HL-60 (cell line): ENCODE results near the gene MED13L.

Experiments used
- CTCF ChIP-seq: IDR thresholded peaks from one replicate; pipeline ENCODE4 v1.5.1; 2011; ENCODE audit warnings: low read length, control low read depth, inconsistent platforms; ENCODE audit not compliant: insufficient read depth
- SPI1 ChIP-seq: IDR thresholded peaks from 2 replicates; pipeline ENCODE4 v1.6.1; 2012; ENCODE audit warnings: low read depth, mild to moderate bottlenecking, borderline replicate concordance

DNA sequence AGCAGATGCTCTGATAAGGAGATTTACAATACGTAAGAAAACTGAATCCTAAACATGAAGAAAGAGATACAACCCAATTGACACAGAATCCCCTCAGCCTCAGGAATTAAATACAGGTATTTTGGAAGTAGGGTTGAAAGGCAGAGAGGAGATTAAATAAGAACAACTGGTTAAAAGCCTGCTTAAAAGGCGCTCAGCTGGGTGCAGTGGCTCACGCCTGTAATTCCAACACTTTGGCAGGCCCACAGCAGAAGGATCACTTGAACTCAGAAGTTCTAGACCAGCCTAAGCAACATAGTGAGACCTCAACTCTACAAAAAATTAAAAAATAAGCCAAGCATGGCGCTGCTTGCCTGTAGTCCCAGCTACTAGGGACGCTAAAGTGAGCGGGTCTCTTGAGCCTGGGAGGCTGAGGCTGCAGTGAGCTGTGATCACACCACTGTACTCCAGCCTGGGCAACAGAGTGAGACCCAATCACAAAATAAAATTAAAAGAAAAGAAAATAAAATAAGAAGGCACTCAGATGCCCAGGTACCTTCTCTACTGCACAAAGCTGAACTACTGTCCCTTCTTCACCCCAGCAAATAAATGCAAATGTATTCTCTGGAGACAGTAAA, 32.9 kb downstream of the MED13L start:
- TF ChIP-seq SPI1: no peak
- TF ChIP-seq CTCF: no peak
